Activated CD4-positive, alpha-beta T cell treated with anti-CD3 and anti-CD28 coated beads, Interleukin-2, amount 50 U/mL, for 24 hours (primary cell): ENCODE measurements around the gene GPR162.

Experiments used
- DNase-seq, 2 donors: peaks; one replicate each; pipeline ENCODE4 v3.0.0-alpha.2; 2020; ENCODE audit warnings: low read depth in 1 of 2, low spot score in 1 of 2

GPR162 gene

GRCh38 chr12:6822426-6823135, 960 bp downstream of the GPR162 start:
- no peak for DNase-seq

GRCh38 chr12:6823182-6824084, 1.8 kb downstream of the GPR162 start:
- no peak for DNase-seq

GRCh38 chr12:6824085-6824775, 2.6 kb downstream of the GPR162 start:
- no peak for DNase-seq

GRCh38 chr12:6824901-6825381, 3.3 kb downstream of the GPR162 start:
- no peak for DNase-seq

- DNase-seq = peak; percentile 77 to 78
Measured at GRCh38 chr12:6825398-6826124, 3.9 kb downstream of the GPR162 start.

GRCh38 chr12:6826125-6826733, 4.6 kb downstream of the GPR162 start:
- DNase-seq = no peak

GRCh38 chr12:6826734-6827436, 5.3 kb downstream of the GPR162 start:
- DNase-seq = no peak

GRCh38 chr12:6827437-6827911, 5.9 kb downstream of the GPR162 start:
- peak in 1 of 2 donors; percentile 29 for DNase-seq

GRCh38 chr12:6827982-6828780, 6.6 kb downstream of the GPR162 start, which contains the start of gene P3H3:
Gene P3H3, plus strand, starts transcription at chr12:6828407. Its CDS starts 34 bp downstream, at chr12:6828441.
- no peak for DNase-seq

- no peak for DNase-seq
Measured at GRCh38 chr12:6828781-6829535, 7.3 kb downstream of the GPR162 start.

GRCh38 chr12:6829536-6830220, 8.1 kb downstream of the GPR162 start:
- no peak for DNase-seq

- no peak for DNase-seq
Measured at GRCh38 chr12:6830286-6830890, 8.8 kb downstream of the GPR162 start.

GRCh38 chr12:6830999-6831398, 9.4 kb downstream of the GPR162 start:
- DNase-seq = no peak

- no peak for DNase-seq
Measured at GRCh38 chr12:6831450-6831995, 9.9 kb downstream of the GPR162 start.

GRCh38 chr12:6832125-6832524, 10.5 kb downstream of the GPR162 start:
- no peak for DNase-seq

GRCh38 chr12:6833189-6833890, 11.7 kb downstream of the GPR162 start:
- no peak for DNase-seq
